GM18867 (cell line): ENCODE results near the gene MYOD1.

Experiments used
- ATAC-seq: cut with Tn5 transposase; IDR thresholded peaks from one replicate; pipeline ENCODE4 v1.9.1; 2021; ENCODE audit warnings: mild to moderate bottlenecking, moderate library complexity; ENCODE audit not compliant: unreplicated experiment

MYOD1 gene

GRCh38 chr11:17734418-17734911 is 15.1 kb downstream of the MYOD1 start, which contains the start of gene KCNC1:
TSS of gene KCNC1 (plus strand) at chr11:17734781. CDS start at chr11:17736003, 1,222 bp downstream.
- peak; percentile 18 for ATAC-seq

- peak; percentile 51 for ATAC-seq
These were observed 15.8 kb downstream of the MYOD1 start for GRCh38 chr11:17734986-17735817.

GRCh38 chr11:17735818-17736578 is 16.6 kb downstream of the MYOD1 start:
- no peak for ATAC-seq

- ATAC-seq: no peak
These were observed 17.2 kb downstream of the MYOD1 start for GRCh38 chr11:17736579-17736893.

GRCh38 chr11:17736930-17737817 is 17.8 kb downstream of the MYOD1 start:
- ATAC-seq: no peak

GRCh38 chr11:17738151-17738973 is 19.0 kb downstream of the MYOD1 start:
- no peak for ATAC-seq

- no peak for ATAC-seq
These were observed 20.6 kb downstream of the MYOD1 start for GRCh38 chr11:17739945-17740338.

GRCh38 chr11:17740649-17741235 is 21.4 kb downstream of the MYOD1 start:
- ATAC-seq: no peak

- no peak for ATAC-seq
These were observed 22.1 kb downstream of the MYOD1 start for GRCh38 chr11:17741487-17741886.

- no peak for ATAC-seq
These were observed 22.6 kb downstream of the MYOD1 start for GRCh38 chr11:17742019-17742418.

- ATAC-seq: no peak
These were observed 23.8 kb downstream of the MYOD1 start for GRCh38 chr11:17743026-17743807.

- no peak for ATAC-seq
These were observed 24.4 kb downstream of the MYOD1 start for GRCh38 chr11:17743808-17744119.

- no peak for ATAC-seq
These were observed 25.0 kb downstream of the MYOD1 start for GRCh38 chr11:17744151-17744940.

- no peak for ATAC-seq
These were observed 25.8 kb downstream of the MYOD1 start for GRCh38 chr11:17745023-17745772.

- no peak for ATAC-seq
These were observed 26.7 kb downstream of the MYOD1 start for GRCh38 chr11:17746096-17746495.

GRCh38 chr11:17747131-17747955 is 28.0 kb downstream of the MYOD1 start:
- ATAC-seq: no peak

GRCh38 chr11:17748044-17748443 is 28.7 kb downstream of the MYOD1 start:
- no peak for ATAC-seq
